HG03460 (cell line): ENCODE measurements around the gene PIM1.
"Not testable (repeated sequence)": the region's sequence is repeated elsewhere in the genome, so short reads cannot be mapped to it uniquely, and the experiment has no call there.

Experiments
- ATAC-seq: cut with Tn5 transposase; IDR thresholded peaks from one replicate; pipeline ENCODE4 v1.9.1; 2021; ENCODE audit not compliant: unreplicated experiment

PIM1 gene

DNA sequence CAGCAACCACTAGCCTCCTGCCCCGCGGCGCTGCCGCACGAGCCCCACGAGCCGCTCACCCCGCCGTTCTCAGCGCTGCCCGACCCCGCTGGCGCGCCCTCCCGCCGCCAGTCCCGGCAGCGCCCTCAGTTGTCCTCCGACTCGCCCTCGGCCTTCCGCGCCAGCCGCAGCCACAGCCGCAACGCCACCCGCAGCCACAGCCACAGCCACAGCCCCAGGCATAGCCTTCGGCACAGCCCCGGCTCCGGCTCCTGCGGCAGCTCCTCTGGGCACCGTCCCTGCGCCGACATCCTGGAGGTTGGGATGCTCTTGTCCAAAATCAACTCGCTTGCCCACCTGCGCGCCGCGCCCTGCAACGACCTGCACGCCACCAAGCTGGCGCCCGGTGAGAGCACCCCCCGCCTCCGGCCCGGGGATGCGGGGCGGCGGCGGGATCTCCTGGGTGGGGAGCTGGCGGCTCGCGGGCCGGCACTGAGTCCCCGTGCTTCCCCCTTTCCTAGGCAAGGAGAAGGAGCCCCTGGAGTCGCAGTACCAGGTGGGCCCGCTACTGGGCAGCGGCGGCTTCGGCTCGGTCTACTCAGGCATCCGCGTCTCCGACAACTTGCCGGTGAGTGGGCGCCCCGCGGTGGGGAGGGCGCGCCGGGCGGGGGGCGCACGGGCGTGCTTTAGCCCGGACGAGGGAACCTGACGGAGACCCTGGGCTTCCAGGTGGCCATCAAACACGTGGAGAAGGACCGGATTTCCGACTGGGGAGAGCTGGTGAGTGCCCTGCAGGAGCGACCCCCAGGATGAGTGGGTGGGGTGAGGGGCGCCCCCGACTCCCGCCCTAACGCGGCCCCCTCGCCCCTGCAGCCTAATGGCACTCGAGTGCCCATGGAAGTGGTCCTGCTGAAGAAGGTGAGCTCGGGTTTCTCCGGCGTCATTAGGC lies 585 bp downstream of the PIM1 start:
- ATAC-seq: peak; percentile 24

DNA sequence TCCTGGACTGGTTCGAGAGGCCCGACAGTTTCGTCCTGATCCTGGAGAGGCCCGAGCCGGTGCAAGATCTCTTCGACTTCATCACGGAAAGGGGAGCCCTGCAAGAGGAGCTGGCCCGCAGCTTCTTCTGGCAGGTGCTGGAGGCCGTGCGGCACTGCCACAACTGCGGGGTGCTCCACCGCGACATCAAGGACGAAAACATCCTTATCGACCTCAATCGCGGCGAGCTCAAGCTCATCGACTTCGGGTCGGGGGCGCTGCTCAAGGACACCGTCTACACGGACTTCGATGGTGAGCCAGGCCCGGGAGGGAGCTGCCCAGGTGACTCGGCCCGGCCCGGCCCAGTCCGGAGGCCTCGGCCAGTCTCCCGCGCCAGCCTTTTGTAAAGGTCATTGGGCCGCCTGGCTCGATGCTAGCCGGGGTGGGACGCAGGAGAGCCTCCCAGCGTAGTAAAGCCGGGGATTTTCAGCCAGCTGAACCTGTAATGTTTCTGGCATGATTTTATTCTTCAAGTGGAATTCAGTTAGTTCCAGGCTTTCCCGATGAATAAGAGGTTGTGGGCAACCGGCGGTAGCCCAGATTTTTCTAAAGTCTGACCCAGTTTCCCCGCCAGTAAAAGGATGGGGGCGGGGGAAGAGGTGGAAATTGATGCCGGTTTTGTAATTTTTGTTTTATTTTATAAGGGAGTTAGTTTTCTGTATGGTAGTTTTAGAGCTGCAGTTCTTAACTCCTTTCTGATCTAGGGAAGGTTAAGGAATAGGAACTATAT lies 1.4 kb downstream of the PIM1 start:
- peak; percentile 1 for ATAC-seq

DNA sequence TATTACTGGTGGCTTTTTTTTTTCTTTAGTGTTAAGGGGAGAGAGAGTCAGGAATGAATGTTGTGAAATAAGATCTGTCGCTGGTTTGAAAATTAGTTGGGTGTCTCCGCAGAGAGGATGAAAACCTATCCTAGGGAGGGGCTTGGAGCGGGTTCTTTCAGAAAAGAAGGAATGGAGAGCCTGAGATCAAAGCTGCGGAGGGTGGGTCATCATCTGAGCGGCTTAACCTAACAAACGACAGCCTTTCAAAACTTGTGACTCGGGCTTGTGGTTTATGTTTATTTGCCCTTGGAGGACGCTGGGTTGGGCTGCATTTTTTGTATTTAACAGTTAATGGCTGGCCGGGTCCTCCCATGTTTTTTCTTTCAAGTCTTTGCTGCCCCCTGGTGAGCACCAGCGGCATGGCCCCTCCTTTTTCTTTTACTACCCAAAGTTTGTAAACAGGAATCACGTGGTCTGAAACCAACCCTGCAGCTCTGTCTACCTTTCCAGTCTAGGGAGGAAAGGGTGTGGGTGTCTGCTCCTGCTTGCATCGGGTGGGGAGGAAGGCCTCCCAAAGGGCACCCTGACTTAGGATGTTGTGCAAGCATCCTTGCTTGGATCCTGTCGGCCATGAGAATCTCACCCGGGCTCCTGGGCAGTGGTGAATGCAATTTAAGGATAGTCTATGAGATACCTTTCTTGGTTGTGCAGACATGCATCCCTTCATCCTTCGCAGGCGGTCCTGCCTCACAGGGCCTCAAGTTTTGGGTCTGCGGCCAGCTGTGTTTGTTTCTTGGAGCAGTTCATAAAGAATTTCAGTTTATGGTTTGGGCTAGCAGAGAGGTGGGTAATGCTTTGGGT lies 2.2 kb downstream of the PIM1 start:
- ATAC-seq: peak; percentile 18

DNA sequence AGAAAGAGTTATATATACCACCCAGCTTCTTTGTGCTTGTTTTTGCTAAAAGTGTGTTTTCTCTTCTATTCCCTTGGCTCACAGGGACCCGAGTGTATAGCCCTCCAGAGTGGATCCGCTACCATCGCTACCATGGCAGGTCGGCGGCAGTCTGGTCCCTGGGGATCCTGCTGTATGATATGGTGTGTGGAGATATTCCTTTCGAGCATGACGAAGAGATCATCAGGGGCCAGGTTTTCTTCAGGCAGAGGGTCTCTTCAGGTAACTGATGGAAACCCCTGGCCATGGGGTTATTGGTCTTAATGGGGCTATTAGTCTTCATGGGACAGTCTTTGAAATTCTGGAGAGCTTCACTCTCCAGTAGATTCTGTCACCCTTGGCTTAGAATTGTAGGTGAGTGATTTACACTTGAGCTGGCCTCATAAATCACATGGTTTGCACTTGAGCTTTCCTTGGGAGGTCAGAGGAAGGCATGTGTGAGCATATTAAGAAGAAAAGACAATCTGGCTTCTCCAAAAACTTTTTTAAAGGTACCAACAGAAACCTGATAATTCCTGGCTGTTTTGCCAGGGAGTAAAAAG lies 3.0 kb downstream of the PIM1 start:
- ATAC-seq: no peak

DNA sequence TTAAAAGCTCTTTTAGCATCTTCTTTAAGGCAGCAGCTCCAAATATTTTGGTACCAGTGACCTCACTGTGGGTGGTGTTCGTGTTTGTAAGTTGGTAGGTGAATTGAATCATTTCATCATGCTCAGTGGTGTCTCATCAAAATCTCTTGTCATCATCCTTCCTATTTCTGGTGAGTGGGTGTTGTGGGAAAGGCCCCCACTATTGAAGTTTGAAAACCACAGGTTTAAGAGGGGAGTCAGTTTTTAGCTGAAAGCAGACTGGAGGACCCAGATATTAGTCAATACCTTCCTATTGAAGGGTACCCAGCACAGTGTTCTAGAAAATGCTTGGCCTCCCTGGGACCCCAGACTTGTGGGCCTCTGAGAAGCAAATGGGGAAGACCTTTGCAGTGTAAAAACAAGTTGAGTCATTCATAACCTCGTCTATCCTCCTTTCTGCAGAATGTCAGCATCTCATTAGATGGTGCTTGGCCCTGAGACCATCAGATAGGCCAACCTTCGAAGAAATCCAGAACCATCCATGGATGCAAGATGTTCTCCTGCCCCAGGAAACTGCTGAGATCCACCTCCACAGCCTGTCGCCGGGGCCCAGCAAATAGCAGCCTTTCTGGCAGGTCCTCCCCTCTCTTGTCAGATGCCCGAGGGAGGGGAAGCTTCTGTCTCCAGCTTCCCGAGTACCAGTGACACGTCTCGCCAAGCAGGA lies 3.7 kb downstream of the PIM1 start:
- ATAC-seq: no peak

DNA sequence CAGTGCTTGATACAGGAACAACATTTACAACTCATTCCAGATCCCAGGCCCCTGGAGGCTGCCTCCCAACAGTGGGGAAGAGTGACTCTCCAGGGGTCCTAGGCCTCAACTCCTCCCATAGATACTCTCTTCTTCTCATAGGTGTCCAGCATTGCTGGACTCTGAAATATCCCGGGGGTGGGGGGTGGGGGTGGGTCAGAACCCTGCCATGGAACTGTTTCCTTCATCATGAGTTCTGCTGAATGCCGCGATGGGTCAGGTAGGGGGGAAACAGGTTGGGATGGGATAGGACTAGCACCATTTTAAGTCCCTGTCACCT lies 4.2 kb downstream of the PIM1 start:
- no peak for ATAC-seq

DNA sequence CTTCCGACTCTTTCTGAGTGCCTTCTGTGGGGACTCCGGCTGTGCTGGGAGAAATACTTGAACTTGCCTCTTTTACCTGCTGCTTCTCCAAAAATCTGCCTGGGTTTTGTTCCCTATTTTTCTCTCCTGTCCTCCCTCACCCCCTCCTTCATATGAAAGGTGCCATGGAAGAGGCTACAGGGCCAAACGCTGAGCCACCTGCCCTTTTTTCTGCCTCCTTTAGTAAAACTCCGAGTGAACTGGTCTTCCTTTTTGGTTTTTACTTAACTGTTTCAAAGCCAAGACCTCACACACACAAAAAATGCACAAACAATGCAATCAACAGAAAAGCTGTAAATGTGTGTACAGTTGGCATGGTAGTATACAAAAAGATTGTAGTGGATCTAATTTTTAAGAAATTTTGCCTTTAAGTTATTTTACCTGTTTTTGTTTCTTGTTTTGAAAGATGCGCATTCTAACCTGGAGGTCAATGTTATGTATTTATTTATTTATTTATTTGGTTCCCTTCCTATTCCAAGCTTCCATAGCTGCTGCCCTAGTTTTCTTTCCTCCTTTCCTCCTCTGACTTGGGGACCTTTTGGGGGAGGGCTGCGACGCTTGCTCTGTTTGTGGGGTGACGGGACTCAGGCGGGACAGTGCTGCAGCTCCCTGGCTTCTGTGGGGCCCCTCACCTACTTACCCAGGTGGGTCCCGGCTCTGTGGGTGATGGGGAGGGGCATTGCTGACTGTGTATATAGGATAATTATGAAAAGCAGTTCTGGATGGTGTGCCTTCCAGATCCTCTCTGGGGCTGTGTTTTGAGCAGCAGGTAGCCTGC lies 4.8 kb downstream of the PIM1 start:
- no peak for ATAC-seq

DNA sequence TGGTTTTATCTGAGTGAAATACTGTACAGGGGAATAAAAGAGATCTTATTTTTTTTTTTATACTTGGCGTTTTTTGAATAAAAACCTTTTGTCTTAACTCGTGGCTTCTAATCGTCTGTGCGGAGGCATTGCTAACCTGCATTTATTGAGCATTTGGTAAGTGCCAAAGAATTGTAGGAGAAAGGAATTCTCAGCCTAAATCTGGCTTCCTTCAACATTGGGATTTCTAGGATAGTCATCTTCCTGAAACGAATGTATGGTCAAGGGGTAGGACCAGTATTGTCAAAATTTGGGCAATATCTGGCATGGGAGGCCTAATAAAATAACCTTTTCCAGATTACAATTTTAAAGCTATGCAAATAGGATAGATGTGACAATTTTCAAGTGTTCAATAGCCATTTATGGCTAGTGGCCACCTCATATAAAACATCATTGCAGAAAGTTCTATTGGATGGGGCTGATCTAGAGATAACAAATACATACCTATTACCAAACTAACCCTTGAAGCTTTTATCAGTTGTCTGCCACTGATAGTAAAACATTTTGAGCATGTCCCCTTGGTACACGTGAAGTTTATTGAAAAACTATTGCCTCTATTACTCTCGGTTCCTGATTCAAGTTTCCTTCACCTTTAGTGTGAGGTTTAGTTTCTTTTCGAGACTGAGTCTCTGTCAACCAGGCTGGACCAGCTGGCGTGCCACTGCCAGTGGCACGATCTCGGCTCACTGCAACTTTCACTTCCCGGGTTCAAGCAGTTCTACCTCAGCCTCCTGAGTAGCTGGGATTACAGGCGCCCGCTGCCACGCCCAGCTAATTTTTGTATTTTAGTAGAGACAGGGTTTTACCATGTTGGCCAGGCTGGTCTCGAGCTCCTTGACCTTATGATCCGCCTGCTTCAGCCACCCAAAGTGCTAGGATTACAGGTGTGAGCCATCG lies 5.6 kb downstream of the PIM1 start:
- ATAC-seq: no peak

DNA sequence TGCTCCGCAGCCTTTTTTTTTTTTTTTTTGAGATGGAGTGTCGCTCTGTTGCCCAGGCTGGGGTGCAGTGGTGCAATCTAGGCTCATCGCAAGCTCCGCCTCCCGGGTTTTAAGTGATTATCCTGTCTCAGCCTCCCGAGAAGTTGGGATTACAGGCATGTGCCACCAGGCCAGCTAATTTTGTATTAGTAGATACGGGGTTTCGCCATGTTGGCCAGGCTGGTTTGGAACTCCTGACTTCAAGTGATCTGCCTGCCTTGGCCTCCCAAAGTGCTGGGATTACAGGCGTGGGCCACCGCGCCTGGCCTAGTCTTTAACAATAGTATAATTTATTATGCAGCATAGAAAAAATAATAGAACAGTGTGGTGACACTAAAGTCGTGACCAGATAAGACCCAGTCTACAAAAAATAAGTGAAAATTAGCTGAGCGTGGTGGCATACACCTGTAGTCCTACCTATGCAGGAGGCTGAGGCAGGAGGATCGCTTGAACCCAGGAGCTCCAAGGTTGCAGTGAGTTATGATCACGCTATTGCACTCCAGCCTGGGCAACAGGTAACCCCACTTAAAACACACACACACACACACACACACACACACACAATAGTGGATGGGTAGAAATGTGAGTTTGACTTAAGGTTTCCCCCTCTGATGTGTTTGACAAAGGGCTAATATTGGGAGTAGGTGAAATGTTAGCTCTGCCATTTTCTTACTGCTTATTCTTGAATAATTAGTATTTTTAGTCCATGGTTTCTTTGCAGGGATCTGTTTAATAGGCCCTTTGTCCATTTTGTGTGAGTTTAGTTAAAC lies 6.5 kb downstream of the PIM1 start:
- ATAC-seq: no peak

DNA sequence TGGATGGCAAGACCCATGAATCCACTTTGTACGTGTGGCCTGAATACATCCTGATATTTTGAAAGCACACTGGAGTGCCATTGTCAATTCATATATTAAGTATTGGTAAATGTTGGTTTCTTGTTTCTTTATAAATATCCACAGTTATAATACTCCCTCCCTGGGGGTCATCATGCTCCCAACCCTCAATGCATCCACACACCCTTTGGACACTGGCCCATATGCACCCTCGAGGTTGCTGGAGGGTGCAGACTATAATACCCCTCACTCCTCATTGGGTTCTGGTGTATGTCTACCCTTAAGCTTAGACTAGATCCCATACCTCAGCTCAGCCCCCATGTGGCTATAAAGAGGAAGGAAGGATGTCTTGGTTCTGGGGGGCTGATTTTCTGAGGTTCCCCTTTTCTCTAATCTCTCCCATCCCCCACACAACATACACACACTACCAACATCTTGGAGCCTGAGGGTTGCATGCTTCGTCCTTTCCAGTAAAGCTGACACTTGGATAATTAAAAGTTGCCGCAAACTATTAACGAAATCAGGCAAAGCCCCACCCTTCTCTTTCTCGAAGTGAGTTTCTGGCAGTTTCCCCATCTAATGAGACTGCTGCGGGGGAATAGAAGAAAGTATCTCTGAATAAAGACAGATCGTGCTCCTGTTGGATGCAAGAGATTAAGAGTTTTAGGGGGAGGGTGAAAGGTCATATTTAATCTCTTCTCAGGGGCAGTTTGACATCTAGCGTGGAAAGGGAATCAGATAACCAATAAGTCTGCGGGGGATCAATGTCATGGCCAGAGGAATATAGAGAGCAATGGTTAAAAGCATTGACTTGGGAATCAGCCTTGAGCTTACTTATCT lies 7.4 kb downstream of the PIM1 start:
- ATAC-seq: no peak

DNA sequence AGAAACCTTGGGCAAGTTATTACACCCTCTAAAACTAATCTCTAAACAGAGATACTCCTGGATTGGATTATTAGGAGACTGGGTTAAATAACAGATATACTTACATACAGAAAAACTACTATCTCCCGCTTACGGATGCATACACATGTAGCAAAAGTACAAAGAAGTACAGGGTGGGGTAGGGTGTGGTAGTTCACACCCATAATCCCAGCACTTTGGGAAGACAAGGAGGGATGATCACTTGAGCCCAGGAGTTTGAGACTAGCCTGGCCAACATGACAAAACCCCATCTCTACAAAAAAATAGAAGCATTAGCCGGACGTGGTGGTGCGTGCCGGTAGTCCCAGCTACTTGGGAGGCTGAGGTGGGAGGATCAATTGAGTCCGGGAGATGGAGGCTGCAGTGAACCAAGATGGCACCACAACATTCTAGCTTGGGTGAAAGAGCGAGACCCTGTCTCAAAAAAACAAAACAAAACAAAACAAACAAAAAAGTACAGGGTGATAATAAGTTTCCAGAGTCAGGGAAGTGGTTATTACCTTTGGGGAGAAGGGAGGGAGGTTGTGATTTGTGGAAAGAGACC lies 8.1 kb downstream of the PIM1 start:
- ATAC-seq: no peak

DNA sequence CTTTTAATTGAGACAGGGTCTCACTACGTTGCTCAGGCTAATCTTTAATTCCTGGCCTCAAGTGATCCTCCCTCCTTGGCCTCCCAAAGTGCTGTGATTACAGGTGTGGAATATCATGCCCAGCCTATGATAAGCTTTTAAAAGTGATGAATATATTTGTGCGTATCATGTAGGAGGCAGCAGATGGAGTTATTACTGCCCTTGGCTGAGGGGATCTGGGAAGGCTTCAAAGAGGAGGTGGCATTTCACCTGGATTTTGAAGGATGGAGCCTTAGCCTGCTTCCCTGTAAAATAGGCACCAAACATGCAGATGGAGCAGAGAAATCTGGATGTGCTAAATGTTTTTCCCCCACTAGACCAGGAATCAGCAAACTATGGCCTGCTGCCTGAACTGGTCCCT lies 10.1 kb downstream of the PIM1 start:
- ATAC-seq: no peak

DNA sequence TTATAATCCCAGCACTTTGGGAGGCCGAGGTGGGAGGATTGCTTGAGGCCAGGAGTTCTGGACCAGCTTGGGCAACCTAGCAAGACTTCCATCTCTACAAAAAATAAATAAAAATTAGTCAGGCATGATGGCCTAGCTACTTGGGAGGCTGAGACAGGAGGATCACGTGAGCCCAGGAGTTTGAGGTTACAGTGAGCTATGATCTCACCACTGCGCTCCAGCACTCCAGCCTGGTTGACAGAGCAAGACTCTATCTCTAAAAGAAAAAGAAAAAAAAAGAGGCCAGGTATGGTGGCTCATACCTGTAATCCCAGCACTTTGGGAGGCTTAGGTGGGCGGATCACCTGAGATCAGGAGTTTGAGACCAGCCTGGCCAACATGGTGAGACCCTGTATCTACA lies 10.7 kb downstream of the PIM1 start:
- ATAC-seq: not testable (repeated sequence)

DNA sequence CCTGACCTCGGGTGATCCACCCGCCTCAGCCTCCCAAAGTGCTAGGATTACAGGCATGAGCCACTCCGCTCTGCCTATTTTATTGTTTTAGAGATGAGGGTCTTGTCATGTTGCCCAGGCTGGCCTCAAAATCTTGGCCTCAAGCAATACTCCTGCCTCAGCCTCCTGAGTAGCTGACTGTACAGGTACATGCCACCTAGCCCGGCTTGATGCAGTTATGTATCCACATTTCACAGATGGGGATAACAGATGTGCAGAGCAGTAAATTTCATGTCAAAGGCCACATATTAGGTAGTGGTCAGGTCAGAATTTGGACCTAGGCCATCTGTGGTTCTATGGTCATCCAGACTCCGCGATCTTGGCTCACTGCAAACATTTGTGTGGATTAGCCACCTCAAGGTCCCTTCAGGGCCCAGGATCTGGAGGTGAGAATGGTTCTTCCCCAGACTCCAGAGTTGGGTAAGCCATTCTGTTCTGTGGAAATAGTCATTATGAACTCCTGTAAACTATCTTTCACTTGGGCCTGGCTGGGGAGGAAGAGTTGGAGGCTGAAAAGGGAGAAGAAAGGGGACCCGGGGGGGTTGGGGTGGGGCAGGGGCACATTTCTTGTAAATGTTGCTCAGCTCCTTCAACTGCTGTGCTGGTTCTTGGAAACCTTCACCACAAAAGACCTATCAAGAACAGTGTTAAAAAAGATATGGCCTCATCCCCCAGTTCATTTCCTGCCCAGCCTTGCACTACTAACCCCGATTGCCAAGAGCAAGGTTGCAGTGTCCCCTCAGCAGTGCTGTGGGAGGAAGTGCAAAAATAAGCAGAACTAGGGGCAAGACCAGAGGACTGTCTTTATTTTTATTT lies 13.0 kb downstream of the PIM1 start:
- ATAC-seq: no peak

DNA sequence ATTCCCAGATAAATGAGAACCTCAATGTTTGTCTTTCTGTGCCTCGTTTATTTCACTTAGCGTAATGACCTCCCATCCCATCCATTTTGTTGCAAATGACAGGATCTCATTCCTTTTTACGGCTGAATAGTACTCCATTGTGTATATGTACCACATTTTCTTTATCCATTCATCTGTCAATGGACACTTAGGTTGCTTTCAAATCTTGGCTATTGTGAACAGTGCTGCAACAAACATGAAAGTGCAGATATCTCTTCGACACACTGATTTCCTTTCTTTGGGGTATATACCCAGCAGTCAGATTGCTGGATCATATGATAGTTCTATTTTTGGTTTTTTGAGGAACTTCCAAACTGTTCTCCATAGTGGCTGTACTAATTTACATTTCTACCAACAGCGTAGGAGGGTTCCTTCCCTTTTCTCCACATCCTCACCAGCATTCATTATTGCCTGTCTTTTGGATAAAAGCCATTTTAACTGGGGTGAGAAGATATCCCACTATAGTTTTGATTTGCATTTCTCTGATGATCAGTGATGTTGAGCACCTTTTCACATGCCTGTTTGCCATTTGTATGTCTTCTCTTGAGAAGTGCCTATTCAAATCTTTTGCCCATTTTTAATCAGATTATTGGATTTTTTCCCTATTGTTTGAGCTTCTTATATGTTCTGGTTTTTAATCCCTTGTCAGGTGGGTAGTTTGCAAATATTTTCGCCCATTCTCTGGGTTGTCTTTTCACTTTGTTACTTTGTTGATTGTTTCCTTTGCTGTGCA lies 16.2 kb downstream of the PIM1 start:
- not testable (repeated sequence) for ATAC-seq
